Suprapubic skin (tissue), 3 donors: ENCODE data around the gene POLR2L.

Experiments
- CTCF ChIP-seq, 2 donors: fragments of 200-600 bp in 1 of 2; fragments of 450-650 bp in 1 of 2; sonication (generic) in 1 of 2; IDR thresholded peaks; one replicate each; pipeline ENCODE4 v1.5.1; 2016 to 2019; ENCODE audit warnings: antibody characterized with exemption in 2 of 2, mild to moderate bottlenecking in 1 of 2, moderate library complexity in 1 of 2
- POLR2A ChIP-seq, 2 donors: fragments of 450-650 bp; IDR thresholded peaks; one replicate each; pipeline ENCODE4 v1.6.1; 2017; ENCODE audit warnings: antibody characterized with exemption in 2 of 2, mild to moderate bottlenecking in 2 of 2, moderate library complexity in 2 of 2

DNA sequence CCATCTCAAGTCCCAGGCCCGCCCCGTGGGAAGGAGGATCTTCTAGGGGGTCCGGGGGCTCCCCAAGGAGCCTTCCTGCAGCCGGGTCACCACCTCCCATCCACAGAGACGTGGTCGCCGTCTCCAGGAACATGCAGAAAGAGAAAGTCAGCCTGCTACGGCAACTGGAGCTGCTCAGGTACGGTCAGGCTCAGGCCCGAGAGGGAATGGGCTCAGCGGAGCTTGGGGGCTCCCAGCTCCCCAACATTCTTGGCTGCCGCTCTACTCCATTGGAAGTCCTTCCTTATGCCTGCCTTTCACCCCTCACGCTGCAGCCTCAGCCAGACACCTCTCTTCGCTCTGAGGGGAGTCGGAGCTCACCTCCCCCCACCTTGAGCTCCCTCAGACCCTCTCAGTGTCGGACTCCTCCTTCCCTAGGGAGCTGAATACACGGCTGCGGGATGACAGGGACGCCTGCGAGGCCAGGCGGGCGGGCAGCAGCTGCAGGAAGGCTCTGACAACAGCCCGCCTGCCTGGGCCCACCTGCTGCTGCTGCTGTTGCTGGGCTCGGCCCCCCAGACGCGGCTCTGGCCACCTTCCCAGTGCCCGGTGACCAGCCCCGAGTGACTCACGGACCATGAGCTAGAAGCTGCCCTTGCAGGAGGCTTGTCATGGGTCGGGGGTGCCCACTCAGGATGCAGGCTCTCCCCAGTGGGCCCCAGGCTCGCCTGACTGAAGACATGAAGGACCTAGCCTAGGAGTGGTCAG, 11.0 kb downstream of the POLR2L start:
- TF ChIP-seq CTCF (IDR thresholded peaks at IDR 0.05): no peak
- TF ChIP-seq POLR2A (IDR thresholded peaks at IDR 0.05): no peak
